ENCODE data around the gene AP3B1.

AP3B1 gene

GRCh38 chr5:77981820-77982219 lies 312.7 kb downstream of the AP3B1 start:
- H3K4me3 ChIP-seq (ENCODE audit: low read depth, low read length): no peak overlapping the region
- DNase-seq (ENCODE audit: low read depth): no peak
- TF ChIP-seq CTCF (conservative IDR thresholded peaks at IDR 0.05; ENCODE audit: low read depth, low read length): no peak

GRCh38 chr5:77974576-77974975 lies 319.9 kb downstream of the AP3B1 start:
- DNase-seq (ENCODE audit: low read depth): no peak
- H3K4me3 ChIP-seq (ENCODE audit: low read depth, low read length): no peak overlapping the region
- TF ChIP-seq CTCF (conservative IDR thresholded peaks at IDR 0.05; ENCODE audit: low read depth, low read length): no peak

- DNase-seq (ENCODE audit: low read depth): no peak
- TF ChIP-seq CTCF (conservative IDR thresholded peaks at IDR 0.05; ENCODE audit: low read depth, low read length): no peak
- no peak overlapping the region for H3K4me3 ChIP-seq (ENCODE audit: low read depth, low read length)
These were observed 321.3 kb downstream of the AP3B1 start for GRCh38 chr5:77973253-77973609.

- H3K4me3 ChIP-seq (ENCODE audit: low read depth, low read length): peak overlapping the region; percentile 7
- DNase-seq (ENCODE audit: low read depth): no peak
- TF ChIP-seq CTCF (conservative IDR thresholded peaks at IDR 0.05; ENCODE audit: low read depth, low read length): no peak
These were observed 321.8 kb downstream of the AP3B1 start for GRCh38 chr5:77972469-77973252.

GRCh38 chr5:77971776-77972468 lies 322.6 kb downstream of the AP3B1 start:
- no peak for DNase-seq (ENCODE audit: low read depth)
- H3K4me3 ChIP-seq (ENCODE audit: low read depth, low read length): no peak overlapping the region
- no peak for TF ChIP-seq CTCF (conservative IDR thresholded peaks at IDR 0.05; ENCODE audit: low read depth, low read length)

- no peak for DNase-seq (ENCODE audit: low read depth)
- no peak for TF ChIP-seq CTCF (conservative IDR thresholded peaks at IDR 0.05; ENCODE audit: low read depth, low read length)
- no peak overlapping the region for H3K4me3 ChIP-seq (ENCODE audit: low read depth, low read length)
These were observed 323.6 kb downstream of the AP3B1 start for GRCh38 chr5:77970891-77971290.

- no peak for TF ChIP-seq CTCF (conservative IDR thresholded peaks at IDR 0.05; ENCODE audit: low read depth, low read length)
- H3K4me3 ChIP-seq (ENCODE audit: low read depth, low read length): no peak overlapping the region
- no peak for DNase-seq (ENCODE audit: low read depth)
These were observed 330.7 kb downstream of the AP3B1 start for GRCh38 chr5:77963795-77964194.
